Uterus (tissue), 4 donors: ENCODE results near the gene PLCXD3. TPM values are rescaled to one million over a fixed set of nuclear protein-coding genes. Genes with fewer than 3 reads are reported as not detected.

ENCODE experiments used
- DNase-seq, 2 donors: peaks; one replicate each; pipeline ENCODE4 v3.0.0-alpha.2; 2019 to 2020
- H3K27ac ChIP-seq, 2 donors: fragments of 200-600 bp; sonication (generic); 1 replicate in 1 of 2; 2 replicates in 1 of 2; pipeline ENCODE4 v1.5.1; 2016 to 2018
- H3K27me3 ChIP-seq, 2 donors: fragments of 200-600 bp; sonication (generic); one replicate each; pipeline ENCODE4 v1.5.1; 2018 to 2019; ENCODE audit warnings: control low read depth in 1 of 2
- H3K36me3 ChIP-seq, 2 donors: fragments of 200-600 bp; sonication (generic); one replicate each; pipeline ENCODE4 v1.5.1; 2019; ENCODE audit warnings: control low read depth in 1 of 2
- H3K4me1 ChIP-seq, 2 donors: fragments of 200-600 bp; sonication (generic); one replicate each; pipeline ENCODE4 v1.5.1; 2018 to 2019; ENCODE audit warnings: control low read depth in 1 of 2
- H3K4me3 ChIP-seq, 2 donors: fragments of 200-600 bp; sonication (generic); 1 replicate in 1 of 2; 2 replicates in 1 of 2; pipeline ENCODE4 v1.5.1; 2018 to 2019; ENCODE audit warnings: mild to moderate bottlenecking in 1 of 2
- H3K9me3 ChIP-seq, 2 donors: fragments of 200-600 bp; sonication (generic); one replicate each; pipeline ENCODE4 v1.5.1; 2019; ENCODE audit warnings: control low read depth in 1 of 2
- CTCF ChIP-seq, 4 experiments: fragments of 200-600 bp in 2 of 4; fragments of 450-650 bp in 2 of 4; sonication (generic) in 2 of 4; IDR thresholded peaks; one replicate each; pipeline ENCODE4 v1.5.1; 2016 to 2019; ENCODE audit warnings: antibody characterized with exemption in 4 of 4, mild to moderate bottlenecking in 2 of 4, moderate library complexity in 1 of 4
- POLR2A ChIP-seq, 2 donors: fragments of 450-650 bp; IDR thresholded peaks; one replicate each; pipeline ENCODE4 v1.6.1; 2016; ENCODE audit warnings: antibody characterized with exemption in 2 of 2, mild to moderate bottlenecking in 1 of 2, moderate library complexity in 1 of 2
- intact Hi-C: fragments of 100-400 bp; cut with DNase I; formaldehyde crosslinking; loops from one replicate; pipeline ENCODE4 v1.15.1; 2023; ENCODE audit warnings: low total_unique reads
- total RNA-seq, 4 donors: library from RNA; depleted of rRNA in 3 of 4; stranded (reverse); fragments of >200 nt in 3 of 4; gene quantifications; one replicate each; pipeline versions ENCODE4 v1.1.0 to v1.2.4, GENCODE V29; 2014 to 2023
- donor health status: DM: yes; HTN: yes; CAD: no.

Gene PLCXD3
- total RNA-seq, 4 donors from 2014 or later = 0.55 to 13.2 (median 7.5) TPM

- no peak for TF ChIP-seq POLR2A (IDR thresholded peaks at IDR 0.05)
- Histone ChIP-seq H3K27me3 (no peaks in the 10 kb centered on the region), H3K9me3 (no peaks in the 10 kb centered on the region), H3K4me1 (no peaks in the 10 kb centered on the region), H3K36me3 (no peaks in the 10 kb centered on the region), H3K4me3 (no peak overlapping the region), H3K27ac (no peak overlapping the region)
- no peak for DNase-seq
- intact Hi-C loops = no loop called here
Observed at GRCh38 chr5:41266377-41266776, 244.0 kb downstream of the PLCXD3 start.

- intact Hi-C loops = no loop called here
- TF ChIP-seq CTCF (IDR thresholded peaks at IDR 0.05) = no peak
- TF ChIP-seq POLR2A (IDR thresholded peaks at IDR 0.05) = no peak
- DNase-seq = peak; percentile 36 to 37
- Histone ChIP-seq H3K4me1 (no peaks in the 10 kb centered on the region), H3K4me3 (no peak overlapping the region), H3K27ac (peak overlapping the region; percentile 54 to 56), H3K36me3 (no peaks in the 10 kb centered on the region), H3K9me3 (no peaks in the 10 kb centered on the region), H3K27me3 (no peaks in the 10 kb centered on the region)
Observed at GRCh38 chr5:41264019-41264418, 246.4 kb downstream of the PLCXD3 start.

DNA sequence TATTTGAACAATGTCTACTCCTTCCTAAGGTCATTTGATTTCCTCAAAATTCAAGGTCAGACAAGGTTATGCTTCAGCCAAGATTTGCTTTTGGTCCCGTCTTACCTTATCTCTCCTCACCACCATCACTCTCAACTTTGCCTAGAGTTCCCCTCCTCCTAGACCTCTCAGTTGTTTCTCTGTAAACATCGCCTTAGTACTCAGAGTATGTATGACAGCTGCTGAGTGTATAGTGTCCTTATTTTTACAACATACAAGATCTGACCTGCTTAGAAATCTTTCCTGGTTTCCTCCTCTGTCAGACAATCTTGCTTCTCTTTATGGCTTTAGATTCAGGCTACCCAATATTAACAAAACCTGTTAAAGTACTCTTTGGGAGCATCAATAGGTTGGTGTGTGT, 247.1 kb downstream of the PLCXD3 start:
- H3K27me3 ChIP-seq = no peaks in the 10 kb centered on the region
- TF ChIP-seq CTCF (IDR thresholded peaks at IDR 0.05) = no peak
- no peak for TF ChIP-seq POLR2A (IDR thresholded peaks at IDR 0.05)
- DNase-seq = no peak
- no peak overlapping the region for H3K4me3 ChIP-seq
- intact Hi-C loops = no loop called here
- H3K36me3 ChIP-seq = no peaks in the 10 kb centered on the region
- H3K27ac ChIP-seq = peak overlapping the region; percentile 54 to 56
- H3K9me3 ChIP-seq = no peaks in the 10 kb centered on the region
- no peaks in the 10 kb centered on the region for H3K4me1 ChIP-seq
